Limb (tissue), 2 donors: ENCODE measurements around the gene DHCR7.

Source experiments
- DNase-seq, 2 donors: peaks; one replicate each; pipeline ENCODE4 v3.0.0-alpha.2; 2016; ENCODE audit errors: extremely low spot score in 2 of 2

DHCR7 gene

GRCh38 chr11:71386202-71386601, 62.0 kb downstream of the DHCR7 start:
- no peak for DNase-seq

GRCh38 chr11:71385091-71385490, 63.1 kb downstream of the DHCR7 start:
- DNase-seq = no peak

GRCh38 chr11:71384561-71384960, 63.6 kb downstream of the DHCR7 start:
- DNase-seq = no peak
